Liver (tissue), 9 donors: ENCODE data around the gene PKD2. TPM values are rescaled to one million over a fixed set of nuclear protein-coding genes. Genes with fewer than 3 reads are reported as not detected.

Experiments used
- DNase-seq: peaks from one replicate; pipeline ENCODE4 v3.0.0-alpha.2; 2017; ENCODE audit warnings: low spot score
- H3K27ac ChIP-seq, 2 donors: one replicate each; pipeline ENCODE4 v1.7.0; 2013; ENCODE audit warnings: inconsistent platforms in 2 of 2, low read length in 2 of 2, control low read depth in 1 of 2, low read depth in 1 of 2, mild to moderate bottlenecking in 1 of 2
- H3K27me3 ChIP-seq, 4 donors: one replicate each; pipeline versions ENCODE4 v1.6.1 to v1.7.0; 2013; ENCODE audit warnings: low read length in 3 of 4, inconsistent platforms in 1 of 4, mild to moderate bottlenecking in 1 of 4, moderate library complexity in 1 of 4; ENCODE audit not compliant: control insufficient read depth in 4 of 4, insufficient read depth in 4 of 4
- H3K36me3 ChIP-seq, 4 donors: one replicate each; pipeline versions ENCODE4 v1.6.1 to v1.7.0; 2013; ENCODE audit warnings: low read length in 3 of 4, mild to moderate bottlenecking in 3 of 4, low read depth in 1 of 4, moderate library complexity in 1 of 4; ENCODE audit not compliant: control insufficient read depth in 4 of 4, insufficient read depth in 3 of 4
- H3K4me1 ChIP-seq, 4 donors: one replicate each; pipeline versions ENCODE4 v1.6.1 to v1.7.0; 2013; ENCODE audit warnings: low read length in 3 of 4, mild to moderate bottlenecking in 3 of 4, moderate library complexity in 1 of 4; ENCODE audit not compliant: control insufficient read depth in 4 of 4, insufficient read depth in 4 of 4
- H3K4me3 ChIP-seq, 3 donors: one replicate each; pipeline versions ENCODE4 v1.6.1 to v1.7.0; 2013; ENCODE audit warnings: low read length in 3 of 3, control low read depth in 1 of 3, low read depth in 1 of 3, mild to moderate bottlenecking in 1 of 3
- H3K9ac ChIP-seq, 2 donors: one replicate each; pipeline ENCODE4 v1.7.0; 2013; ENCODE audit warnings: low read length in 2 of 2, mild to moderate bottlenecking in 2 of 2, moderate library complexity in 2 of 2, control low read depth in 1 of 2, low read depth in 1 of 2
- H3K9me3 ChIP-seq, 4 donors: one replicate each; pipeline versions ENCODE4 v1.6.1 to v1.7.0; 2013; ENCODE audit warnings: low read length in 3 of 4; ENCODE audit not compliant: control insufficient read depth in 4 of 4
- EGR1 ChIP-seq, 2 donors: IDR thresholded peaks; 2 replicates each; pipeline ENCODE4 v1.6.1; 2016 to 2018; ENCODE audit warnings: antibody characterized with exemption in 2 of 2, low read depth in 2 of 2
- FOXA1 ChIP-seq: IDR thresholded peaks from 2 replicates; pipeline ENCODE4 v1.6.1; 2016; ENCODE audit warnings: antibody characterized with exemption
- FOXA2 ChIP-seq: IDR thresholded peaks from 2 replicates; pipeline ENCODE4 v1.6.1; 2016; ENCODE audit warnings: antibody characterized with exemption
- GABPA ChIP-seq, 2 donors: IDR thresholded peaks in 1 of 2; conservative IDR thresholded peaks in 1 of 2; 2 replicates each; pipeline ENCODE4 v1.6.1; 2016; ENCODE audit warnings: antibody characterized with exemption in 2 of 2, mild to moderate bottlenecking in 1 of 2, moderate library complexity in 1 of 2
- HNF4G ChIP-seq: IDR thresholded peaks from 2 replicates; pipeline ENCODE4 v1.6.1; 2016; ENCODE audit warnings: antibody characterized with exemption
- JUND ChIP-seq, 2 donors: IDR thresholded peaks; 2 replicates each; pipeline ENCODE4 v1.6.1; 2016; ENCODE audit warnings: antibody characterized with exemption in 2 of 2
- NR2F2 ChIP-seq: IDR thresholded peaks from 2 replicates; pipeline ENCODE4 v1.6.1; 2016; ENCODE audit warnings: antibody characterized with exemption
- RAD21 ChIP-seq, 2 donors: IDR thresholded peaks; 2 replicates each; pipeline ENCODE4 v1.6.1; 2016; ENCODE audit warnings: antibody characterized with exemption in 2 of 2, mild to moderate bottlenecking in 2 of 2
- RXRA ChIP-seq, 2 donors: IDR thresholded peaks; 2 replicates each; pipeline ENCODE4 v1.6.1; 2017 to 2018; ENCODE audit warnings: antibody characterized with exemption in 2 of 2, mild to moderate bottlenecking in 1 of 2
- SP1 ChIP-seq: IDR thresholded peaks from 2 replicates; pipeline ENCODE4 v1.6.1; 2018; ENCODE audit warnings: antibody characterized with exemption, mild to moderate bottlenecking
- TAF1 ChIP-seq: conservative IDR thresholded peaks from 2 replicates; pipeline ENCODE4 v1.6.1; 2016; ENCODE audit warnings: antibody characterized with exemption, mild to moderate bottlenecking
- YY1 ChIP-seq: IDR thresholded peaks from 2 replicates; pipeline ENCODE4 v1.6.1; 2016; ENCODE audit warnings: antibody characterized with exemption, mild to moderate bottlenecking
- whole genome bisulfite sequencing: extraction: QIAGEN DNeasy Blood & Tissue Kit; methylation state at CpG from one replicate; pipeline ENCODE4 v1.1.7; 2013; 5-methylcytosine and 5-hydroxymethylcytosine counted together
- polyA plus RNA-seq, 2 donors: library from polyadenylated mRNA; stranded (reverse) in 1 of 2; unstranded in 1 of 2; fragments of 200-250 nt in 1 of 2; fragments of >200 nt in 1 of 2; fragmentation: Nextera tagmentation in 1 of 2; extraction: Ambion mirVana in 1 of 2; gene quantifications; one replicate each; pipeline versions ENCODE4 v1.2.1 to v1.2.3, GENCODE V29; 2013 to 2015
- total RNA-seq, 2 donors: library from RNA; depleted of rRNA; stranded (reverse); fragments of >200 nt; gene quantifications; one replicate each; pipeline ENCODE4 v1.2.3, GENCODE V29; 2014
- TF ChIP-seq, protein P1 (sequence below): IDR thresholded peaks from 2 replicates; pipeline ENCODE4 v1.6.1; 2016; ENCODE audit warnings: antibody characterized with exemption
- TF ChIP-seq, protein P2 (sequence below): fragments of 150-350 bp; IDR thresholded peaks from 2 replicates; pipeline ENCODE4 v1.5.1; 2017; ENCODE audit warnings: improper control_type of control experiment, low read depth, low read length; ENCODE audit not compliant: missing input control
- TF ChIP-seq, protein P3 (sequence below): IDR thresholded peaks from 2 replicates; pipeline ENCODE4 v1.6.1; 2016; ENCODE audit warnings: antibody characterized with exemption, mild to moderate bottlenecking
- TF ChIP-seq, protein P4 (sequence below): IDR thresholded peaks from 2 replicates; pipeline ENCODE4 v1.6.1; 2016; ENCODE audit warnings: antibody characterized with exemption
- TF ChIP-seq, protein P5 (sequence below): IDR thresholded peaks from 2 replicates; pipeline ENCODE4 v1.6.1; 2016; ENCODE audit warnings: antibody characterized with exemption
- donor health status: healthy.
- donor health status: healthy.
- donor health status: healthy.
- donor health status: healthy.
- donor health status: healthy.

The PKD2 gene
- total and polyA plus RNA-seq, 4 donors = 1.5 to 11.4 (median 7.1) TPM

DNA sequence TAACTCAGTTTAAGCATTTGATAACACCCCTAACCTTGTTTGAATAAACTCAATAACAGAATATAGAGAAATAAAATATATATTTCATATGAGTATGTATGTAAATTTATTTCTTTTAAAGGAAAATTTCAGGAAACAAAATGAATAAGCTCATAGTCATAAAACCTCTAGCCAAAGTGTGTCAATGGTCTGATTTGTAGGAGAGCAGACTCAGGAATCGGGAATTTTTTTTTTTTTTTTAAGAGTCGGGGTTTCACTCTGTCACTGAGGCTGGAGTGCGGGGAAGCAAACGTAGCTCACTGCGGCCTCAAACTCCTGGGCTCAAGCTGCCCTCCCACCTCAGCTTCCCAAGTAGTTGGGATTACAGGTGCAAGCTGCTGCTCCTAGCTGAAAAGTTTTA lies 2.4 kb downstream of the PKD2 start:
- Histone ChIP-seq H3K9ac (no peak overlapping the region), H3K27ac (no peak overlapping the region), H3K4me1 (peaks cover 4 to 12% (median 9%) of the 10 kb centered on the region in 4 donors), H3K27me3 (no peaks in the 10 kb centered on the region), H3K9me3 (no peaks in the 10 kb centered on the region), H3K36me3 (no peaks in the 10 kb centered on the region), H3K4me3 (no peak overlapping the region)
- 90% methylated on average over 5 of the region's 5 CpGs for WGBS
- no peak for DNase-seq
- TF ChIP-seq, protein P1, sequence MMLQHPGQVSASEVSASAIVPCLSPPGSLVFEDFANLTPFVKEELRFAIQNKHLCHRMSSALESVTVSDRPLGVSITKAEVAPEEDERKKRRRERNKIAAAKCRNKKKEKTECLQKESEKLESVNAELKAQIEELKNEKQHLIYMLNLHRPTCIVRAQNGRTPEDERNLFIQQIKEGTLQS = no peak
- TF ChIP-seq GABPA (IDR thresholded peaks at IDR 0.05 in 1 of 2, conservative IDR thresholded peaks at IDR 0.05 in 1 of 2) = no peak

DNA sequence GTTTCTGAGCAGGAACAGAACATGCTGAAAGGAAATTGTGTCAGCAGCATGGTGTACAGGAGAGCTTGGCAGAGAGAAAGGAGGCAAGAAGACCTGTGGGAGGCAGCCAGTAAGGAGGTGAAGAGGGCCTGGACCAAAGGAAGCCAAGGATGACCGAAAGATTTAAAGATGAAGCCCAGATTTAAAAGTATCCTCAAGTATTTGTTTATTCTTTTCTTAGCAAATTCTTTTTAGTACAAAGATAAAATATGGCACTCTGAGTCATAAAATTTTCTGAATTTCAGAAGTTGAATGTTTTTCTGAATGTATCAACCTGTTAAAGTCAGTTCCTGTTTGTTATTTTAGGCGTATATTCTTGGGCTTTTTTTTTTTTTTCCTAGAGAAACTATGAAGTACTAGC lies 3.5 kb downstream of the PKD2 start:
- Histone ChIP-seq H3K36me3 (no peaks in the 10 kb centered on the region), H3K27ac (no peak overlapping the region), H3K4me1 (peaks cover 4 to 12% (median 9%) of the 10 kb centered on the region in 4 donors), H3K4me3 (no peak overlapping the region), H3K27me3 (no peaks in the 10 kb centered on the region), H3K9me3 (no peaks in the 10 kb centered on the region), H3K9ac (no peak overlapping the region)
- TF ChIP-seq, protein P1 = no peak
- no peak for DNase-seq
- WGBS = 63% methylated on average over 2 of the region's 2 CpGs

DNA sequence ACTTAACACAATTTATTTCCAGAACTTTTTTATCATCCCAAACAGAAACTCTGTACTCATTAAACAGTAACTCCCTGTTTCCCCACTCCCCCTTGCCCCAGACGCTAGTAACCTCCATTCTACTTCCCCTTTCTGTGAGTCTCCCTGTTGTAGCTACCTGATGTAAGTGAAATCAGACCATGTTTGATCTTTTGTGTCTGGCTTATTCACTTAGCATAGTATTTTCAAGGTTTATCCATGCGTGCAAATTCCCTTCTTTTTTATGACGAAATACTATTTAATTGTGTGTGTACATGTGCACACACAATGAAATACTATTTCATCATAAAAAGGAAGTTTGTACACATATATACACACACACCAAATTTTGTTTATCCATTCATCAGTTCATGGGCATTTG lies 5.2 kb downstream of the PKD2 start:
- no peak overlapping the region for H3K27ac ChIP-seq
- H3K9me3 ChIP-seq = no peaks in the 10 kb centered on the region
- H3K9ac ChIP-seq = no peak overlapping the region
- TF ChIP-seq, protein P2, sequence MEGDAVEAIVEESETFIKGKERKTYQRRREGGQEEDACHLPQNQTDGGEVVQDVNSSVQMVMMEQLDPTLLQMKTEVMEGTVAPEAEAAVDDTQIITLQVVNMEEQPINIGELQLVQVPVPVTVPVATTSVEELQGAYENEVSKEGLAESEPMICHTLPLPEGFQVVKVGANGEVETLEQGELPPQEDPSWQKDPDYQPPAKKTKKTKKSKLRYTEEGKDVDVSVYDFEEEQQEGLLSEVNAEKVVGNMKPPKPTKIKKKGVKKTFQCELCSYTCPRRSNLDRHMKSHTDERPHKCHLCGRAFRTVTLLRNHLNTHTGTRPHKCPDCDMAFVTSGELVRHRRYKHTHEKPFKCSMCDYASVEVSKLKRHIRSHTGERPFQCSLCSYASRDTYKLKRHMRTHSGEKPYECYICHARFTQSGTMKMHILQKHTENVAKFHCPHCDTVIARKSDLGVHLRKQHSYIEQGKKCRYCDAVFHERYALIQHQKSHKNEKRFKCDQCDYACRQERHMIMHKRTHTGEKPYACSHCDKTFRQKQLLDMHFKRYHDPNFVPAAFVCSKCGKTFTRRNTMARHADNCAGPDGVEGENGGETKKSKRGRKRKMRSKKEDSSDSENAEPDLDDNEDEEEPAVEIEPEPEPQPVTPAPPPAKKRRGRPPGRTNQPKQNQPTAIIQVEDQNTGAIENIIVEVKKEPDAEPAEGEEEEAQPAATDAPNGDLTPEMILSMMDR = no peak
- TF ChIP-seq RXRA (IDR thresholded peaks at IDR 0.05) (no peak), HNF4G (no peak), NR2F2 (no peak), EGR1 (IDR thresholded peaks at IDR 0.05; ENCODE audit: low read depth in 2 of 2) (no peak), RAD21 (IDR thresholded peaks at IDR 0.05) (no peak), SP1 (no peak), YY1 (no peak), GABPA (IDR thresholded peaks at IDR 0.05 in 1 of 2, conservative IDR thresholded peaks at IDR 0.05 in 1 of 2) (no peak), JUND (IDR thresholded peaks at IDR 0.05) (no peak), FOXA2 (no peak), TAF1 (no peak), FOXA1 (no peak)
- TF ChIP-seq, protein P1 = no peak
- TF ChIP-seq, protein P3, sequence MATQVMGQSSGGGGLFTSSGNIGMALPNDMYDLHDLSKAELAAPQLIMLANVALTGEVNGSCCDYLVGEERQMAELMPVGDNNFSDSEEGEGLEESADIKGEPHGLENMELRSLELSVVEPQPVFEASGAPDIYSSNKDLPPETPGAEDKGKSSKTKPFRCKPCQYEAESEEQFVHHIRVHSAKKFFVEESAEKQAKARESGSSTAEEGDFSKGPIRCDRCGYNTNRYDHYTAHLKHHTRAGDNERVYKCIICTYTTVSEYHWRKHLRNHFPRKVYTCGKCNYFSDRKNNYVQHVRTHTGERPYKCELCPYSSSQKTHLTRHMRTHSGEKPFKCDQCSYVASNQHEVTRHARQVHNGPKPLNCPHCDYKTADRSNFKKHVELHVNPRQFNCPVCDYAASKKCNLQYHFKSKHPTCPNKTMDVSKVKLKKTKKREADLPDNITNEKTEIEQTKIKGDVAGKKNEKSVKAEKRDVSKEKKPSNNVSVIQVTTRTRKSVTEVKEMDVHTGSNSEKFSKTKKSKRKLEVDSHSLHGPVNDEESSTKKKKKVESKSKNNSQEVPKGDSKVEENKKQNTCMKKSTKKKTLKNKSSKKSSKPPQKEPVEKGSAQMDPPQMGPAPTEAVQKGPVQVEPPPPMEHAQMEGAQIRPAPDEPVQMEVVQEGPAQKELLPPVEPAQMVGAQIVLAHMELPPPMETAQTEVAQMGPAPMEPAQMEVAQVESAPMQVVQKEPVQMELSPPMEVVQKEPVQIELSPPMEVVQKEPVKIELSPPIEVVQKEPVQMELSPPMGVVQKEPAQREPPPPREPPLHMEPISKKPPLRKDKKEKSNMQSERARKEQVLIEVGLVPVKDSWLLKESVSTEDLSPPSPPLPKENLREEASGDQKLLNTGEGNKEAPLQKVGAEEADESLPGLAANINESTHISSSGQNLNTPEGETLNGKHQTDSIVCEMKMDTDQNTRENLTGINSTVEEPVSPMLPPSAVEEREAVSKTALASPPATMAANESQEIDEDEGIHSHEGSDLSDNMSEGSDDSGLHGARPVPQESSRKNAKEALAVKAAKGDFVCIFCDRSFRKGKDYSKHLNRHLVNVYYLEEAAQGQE = no peak
- TF ChIP-seq, protein P4, sequence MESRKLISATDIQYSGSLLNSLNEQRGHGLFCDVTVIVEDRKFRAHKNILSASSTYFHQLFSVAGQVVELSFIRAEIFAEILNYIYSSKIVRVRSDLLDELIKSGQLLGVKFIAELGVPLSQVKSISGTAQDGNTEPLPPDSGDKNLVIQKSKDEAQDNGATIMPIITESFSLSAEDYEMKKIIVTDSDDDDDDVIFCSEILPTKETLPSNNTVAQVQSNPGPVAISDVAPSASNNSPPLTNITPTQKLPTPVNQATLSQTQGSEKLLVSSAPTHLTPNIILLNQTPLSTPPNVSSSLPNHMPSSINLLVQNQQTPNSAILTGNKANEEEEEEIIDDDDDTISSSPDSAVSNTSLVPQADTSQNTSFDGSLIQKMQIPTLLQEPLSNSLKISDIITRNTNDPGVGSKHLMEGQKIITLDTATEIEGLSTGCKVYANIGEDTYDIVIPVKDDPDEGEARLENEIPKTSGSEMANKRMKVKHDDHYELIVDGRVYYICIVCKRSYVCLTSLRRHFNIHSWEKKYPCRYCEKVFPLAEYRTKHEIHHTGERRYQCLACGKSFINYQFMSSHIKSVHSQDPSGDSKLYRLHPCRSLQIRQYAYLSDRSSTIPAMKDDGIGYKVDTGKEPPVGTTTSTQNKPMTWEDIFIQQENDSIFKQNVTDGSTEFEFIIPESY = no peak
- TF ChIP-seq, protein P5, sequence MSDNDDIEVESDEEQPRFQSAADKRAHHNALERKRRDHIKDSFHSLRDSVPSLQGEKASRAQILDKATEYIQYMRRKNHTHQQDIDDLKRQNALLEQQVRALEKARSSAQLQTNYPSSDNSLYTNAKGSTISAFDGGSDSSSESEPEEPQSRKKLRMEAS = no peak
- H3K27me3 ChIP-seq = no peaks in the 10 kb centered on the region
- H3K4me3 ChIP-seq = no peak overlapping the region
- peaks cover 2 to 9% (median 6%) of the 10 kb centered on the region in 4 donors for H3K4me1 ChIP-seq
- DNase-seq = no peak
- H3K36me3 ChIP-seq = no peaks in the 10 kb centered on the region
- 84% methylated on average over 3 of the region's 3 CpGs for WGBS
